NT2/D1 (cell line): Measurements from ENCODE around the gene CAPN3.

Experiments
- SUZ12 ChIP-seq: IDR thresholded peaks from 2 replicates; pipeline ENCODE4 v1.6.1; 2011; ENCODE audit not compliant: insufficient read length, insufficient read depth; ENCODE audit errors: extremely low read depth
- ZNF274 ChIP-seq: IDR thresholded peaks from 2 replicates; pipeline ENCODE4 v1.6.1; 2011; ENCODE audit warnings: mild to moderate bottlenecking, low read depth, low read length

- TF ChIP-seq SUZ12 (no peak), ZNF274 (no peak)
These were observed 14.0 kb downstream of the CAPN3 start for GRCh38 chr15:42373274-42373673.
